ENCODE results near the gene CCDC28A.
"Not testable (repeated sequence)": the region's sequence is repeated elsewhere in the genome, so short reads cannot be mapped to it uniquely, and the experiment has no call there.

CCDC28A gene

DNA sequence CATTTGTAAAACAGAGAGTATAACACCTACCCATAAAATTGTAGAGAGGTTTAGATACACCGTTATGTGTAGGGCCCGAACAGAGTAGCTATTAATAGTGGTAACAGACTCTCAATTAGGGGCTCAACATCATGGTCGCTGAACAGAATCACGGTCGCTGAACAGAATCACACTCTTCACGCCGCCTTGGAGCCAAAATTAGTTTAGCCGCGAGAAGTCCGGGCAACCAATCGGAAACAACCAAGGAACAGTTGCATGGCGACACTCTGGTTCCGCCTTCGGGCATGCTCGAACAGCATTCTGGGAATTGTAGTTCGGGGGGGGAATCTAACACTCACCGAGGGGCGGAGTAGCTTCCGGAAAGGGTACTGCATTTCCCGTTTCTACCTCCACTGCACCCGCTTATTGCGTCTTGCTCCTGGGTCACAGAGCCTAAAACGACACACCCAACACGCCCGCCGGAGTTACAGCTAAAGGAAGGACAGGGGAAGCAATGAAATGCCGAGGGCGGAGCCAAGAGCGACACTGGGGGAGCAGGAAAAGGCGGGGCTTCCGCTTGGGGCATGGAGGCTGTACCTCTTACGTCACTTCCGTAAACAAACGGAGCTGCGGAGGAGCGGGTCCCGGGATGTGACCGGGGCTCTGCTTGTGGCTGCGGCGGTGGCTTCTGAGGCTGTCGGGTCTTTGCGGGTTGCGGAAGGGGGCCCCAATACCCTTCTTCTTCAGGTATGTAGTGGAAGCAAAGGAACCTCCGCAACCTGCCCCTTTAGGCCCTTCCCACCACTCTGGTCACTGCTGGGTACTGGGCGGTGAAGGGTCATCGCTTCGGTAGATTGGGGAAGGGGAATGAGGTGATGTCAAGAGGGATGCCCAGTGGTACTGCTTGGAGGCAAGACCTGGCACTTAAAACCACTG, at the start of gene CCDC28A:
Gene CCDC28A (plus strand): TSS at position 593 of the 915 bp plus-strand sequence. CDS start 2,352 bp downstream, outside the sequence.
- DNase-seq (ENCODE audit: low read depth in 2 of 2): peak; percentile 84 to 90

DNA sequence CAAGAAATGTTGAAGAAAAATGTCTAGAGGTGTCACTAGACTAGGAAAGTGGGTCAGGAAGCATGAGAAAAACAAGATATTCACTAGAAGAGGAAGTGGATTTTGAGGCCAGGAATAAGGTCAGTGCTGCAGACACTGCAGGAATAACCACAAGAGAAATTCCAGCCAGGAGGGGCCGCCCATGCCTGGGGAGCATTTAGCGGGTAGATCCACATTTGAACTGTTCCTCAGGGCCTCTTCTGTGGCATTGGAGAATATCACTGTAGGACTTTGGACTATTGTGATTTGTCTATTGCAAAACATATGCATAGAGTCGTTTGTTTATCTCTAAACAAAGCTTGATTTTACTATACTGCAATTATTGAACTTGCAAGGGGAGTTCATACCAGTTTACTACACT, 49.6 kb upstream of the CCDC28A start:
- DNase-seq (ENCODE audit: low read depth in 2 of 2): no peak

DNA sequence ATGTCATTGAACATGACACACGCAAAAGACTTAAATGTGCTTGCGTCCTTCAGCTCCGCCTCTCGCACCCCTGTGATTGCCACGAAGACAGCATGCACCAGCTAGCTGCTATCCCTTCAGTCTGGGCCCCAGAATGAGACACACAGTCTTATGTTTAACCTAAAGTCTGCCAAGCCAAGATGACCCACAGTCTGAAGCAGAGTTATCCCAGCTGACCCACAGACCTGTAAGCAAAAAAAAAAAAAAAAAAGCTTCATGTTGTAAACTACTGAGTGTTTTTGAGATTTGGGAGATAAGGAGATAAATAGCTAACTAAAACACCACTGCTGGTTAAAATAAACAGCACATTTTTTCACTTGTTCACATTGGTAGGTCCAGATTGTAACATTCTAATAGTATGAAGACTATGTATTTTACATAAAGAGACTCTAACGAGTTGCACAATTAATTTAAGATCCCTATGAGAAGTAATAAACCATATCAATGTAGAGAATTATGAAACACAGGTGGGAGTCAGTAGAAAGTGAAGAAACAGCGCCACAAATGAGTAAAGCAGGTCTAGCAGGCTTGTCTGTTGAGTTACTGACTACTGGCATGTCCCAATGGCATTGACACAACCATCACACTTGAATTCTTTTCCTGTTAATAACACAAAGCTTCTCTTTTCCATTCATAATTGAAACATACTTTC, 47.4 kb upstream of the CCDC28A start:
- DNase-seq (ENCODE audit: low read depth in 2 of 2): no peak

DNA sequence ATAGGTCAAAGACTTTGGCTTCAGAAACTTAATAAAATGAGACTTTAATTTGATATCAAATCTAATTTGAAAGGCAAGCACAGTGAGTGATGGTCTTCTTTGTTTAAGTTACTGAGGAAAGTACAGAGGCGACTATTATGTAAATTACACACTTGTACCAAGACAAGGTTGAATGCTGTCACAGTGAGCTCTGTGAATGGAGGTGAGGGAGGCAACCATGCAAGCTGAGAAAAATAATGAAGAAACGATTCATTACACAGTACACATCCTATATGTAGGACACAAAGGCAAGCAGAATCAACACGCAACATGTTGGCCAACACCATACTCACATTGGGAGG, 46.8 kb upstream of the CCDC28A start:
- DNase-seq (ENCODE audit: low read depth in 2 of 2): no peak

DNA sequence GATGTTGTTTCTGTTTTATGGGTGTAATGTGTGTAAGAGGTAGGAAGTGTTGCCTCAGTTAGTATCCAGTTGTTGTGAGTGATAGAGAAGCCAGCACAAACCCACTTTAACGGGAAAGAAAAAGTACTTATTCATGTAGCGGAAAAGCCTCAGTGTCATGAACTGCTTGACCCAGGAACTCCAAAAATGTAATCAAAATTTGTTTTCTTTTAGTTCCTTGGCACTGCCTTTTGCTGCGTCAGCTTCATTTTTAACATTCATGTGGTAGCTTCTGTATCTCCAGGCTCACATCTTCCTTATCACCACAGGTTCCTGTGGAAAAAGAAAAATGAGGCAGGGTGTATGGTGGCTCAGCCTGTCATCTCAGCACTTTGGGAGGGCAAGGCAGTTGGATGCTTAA, 46.4 kb upstream of the CCDC28A start:
- no peak for DNase-seq (ENCODE audit: low read depth in 2 of 2)

DNA sequence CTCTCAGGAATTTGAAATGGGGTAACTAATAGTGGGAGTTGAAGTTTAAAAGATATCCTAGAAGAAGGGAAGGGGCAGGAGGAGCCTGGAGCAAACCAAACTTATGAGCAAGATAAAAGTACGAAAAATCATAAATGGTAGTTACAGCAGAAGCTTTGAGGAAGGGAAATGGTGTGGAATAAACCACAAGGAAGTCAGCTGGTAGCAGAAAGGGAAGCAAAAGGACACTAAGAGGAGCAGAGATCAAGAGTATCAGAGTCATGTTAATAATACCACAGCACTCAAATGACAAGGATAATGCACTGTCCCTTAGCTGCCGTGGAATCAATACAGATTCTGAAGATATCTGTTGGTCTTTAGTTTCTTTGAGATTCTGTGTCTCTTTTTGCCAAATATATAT, 44.9 kb upstream of the CCDC28A start:
- no peak for DNase-seq (ENCODE audit: low read depth in 2 of 2)

DNA sequence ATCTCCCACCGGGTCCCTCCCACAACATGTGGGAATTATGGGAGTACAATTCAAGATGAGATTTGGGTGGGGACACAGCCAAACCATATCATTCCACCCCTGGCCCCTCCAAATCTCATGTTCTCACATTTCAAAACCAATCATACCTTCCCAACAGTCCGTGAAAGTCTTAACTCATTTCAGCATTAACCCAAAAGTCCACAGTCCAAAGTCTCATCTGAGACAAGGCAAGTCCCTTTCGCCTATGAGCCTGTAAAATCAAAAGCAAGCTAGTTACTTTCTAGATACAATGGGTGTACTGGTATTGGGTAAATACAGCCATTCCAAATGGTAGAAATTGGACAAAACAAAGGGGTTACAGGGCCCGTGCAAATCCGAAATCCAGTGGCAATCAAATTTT, 43.5 kb upstream of the CCDC28A start:
- not testable (repeated sequence) for DNase-seq (ENCODE audit: low read depth in 2 of 2)

DNA sequence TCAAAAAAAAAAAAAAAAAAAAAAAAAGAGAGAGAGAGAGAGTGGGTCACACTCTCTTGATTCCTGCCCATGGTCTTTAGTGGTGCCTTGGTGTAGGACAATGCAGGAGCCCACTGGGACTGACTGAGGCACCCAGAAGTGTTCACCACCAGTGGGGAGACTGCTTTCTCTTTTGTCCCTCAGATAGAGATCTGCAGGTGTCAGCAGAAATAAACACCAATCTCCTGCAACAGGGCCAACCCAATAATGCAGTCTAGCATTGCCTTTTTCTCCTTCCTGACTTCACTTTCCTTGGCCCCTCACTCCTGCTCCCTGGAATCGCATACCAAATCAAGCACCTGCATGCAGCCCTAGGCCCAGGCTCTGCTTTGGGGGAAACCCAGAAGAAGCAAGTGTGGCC, 39.0 kb upstream of the CCDC28A start:
- DNase-seq (ENCODE audit: low read depth in 2 of 2): no peak

DNA sequence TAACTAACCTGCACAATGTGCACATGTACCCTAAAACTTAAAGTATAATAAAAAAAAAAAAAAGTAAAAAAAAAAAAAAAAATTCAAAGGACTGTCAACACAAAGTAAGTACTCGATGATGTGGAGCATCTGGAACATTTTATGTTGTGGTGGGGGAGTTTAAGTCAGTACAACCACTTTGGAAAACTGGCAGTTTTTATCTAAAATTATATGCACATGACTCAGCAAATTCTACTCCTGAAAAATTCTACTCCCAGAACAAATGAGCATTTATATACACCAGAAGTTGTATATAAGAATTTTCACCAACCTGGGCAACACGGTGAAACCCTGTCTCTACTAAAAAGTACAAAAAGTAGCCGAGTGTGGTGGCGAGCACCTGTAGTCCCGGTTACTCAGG, 36.9 kb upstream of the CCDC28A start:
- DNase-seq (ENCODE audit: low read depth in 2 of 2): no peak

DNA sequence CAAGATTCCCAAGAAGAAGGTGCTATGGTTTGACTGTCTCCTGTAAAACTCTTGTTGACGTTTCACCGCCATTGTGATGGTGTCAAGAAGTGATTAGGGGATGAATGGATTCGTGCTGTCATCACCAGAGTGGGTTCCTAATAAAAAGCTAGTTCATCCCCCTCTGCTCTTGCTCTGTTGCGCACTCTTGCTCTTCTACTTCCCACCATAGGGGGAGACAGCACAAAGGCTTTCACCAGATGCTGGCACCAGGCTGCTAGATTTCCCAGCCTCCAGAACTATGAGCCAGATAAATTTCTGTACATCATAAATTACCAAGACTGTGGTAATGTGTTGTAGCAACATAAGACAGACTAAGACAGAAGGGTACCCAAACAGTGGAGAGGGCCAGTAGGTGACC, 21.6 kb upstream of the CCDC28A start:
- DNase-seq (ENCODE audit: low read depth in 2 of 2): no peak

DNA sequence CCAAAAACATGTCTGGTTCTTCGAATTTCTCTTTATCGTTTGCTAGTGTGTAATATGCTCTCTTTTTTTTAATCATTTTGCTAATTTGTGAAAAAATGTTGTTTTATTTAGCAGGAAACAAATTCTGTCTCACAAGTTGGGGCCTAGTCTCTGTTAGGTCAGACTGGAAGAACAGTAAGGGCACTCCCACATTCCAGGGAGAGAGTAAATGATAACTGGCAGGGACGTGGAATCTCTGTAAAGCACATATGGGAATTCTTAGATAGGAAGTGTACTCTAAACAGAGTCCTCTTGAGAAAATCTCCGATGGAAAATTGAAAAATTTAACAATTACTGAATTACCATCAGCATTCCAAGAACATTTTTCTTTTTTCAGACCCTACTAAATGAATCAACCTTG, 16.4 kb upstream of the CCDC28A start:
- no peak for DNase-seq (ENCODE audit: low read depth in 2 of 2)

DNA sequence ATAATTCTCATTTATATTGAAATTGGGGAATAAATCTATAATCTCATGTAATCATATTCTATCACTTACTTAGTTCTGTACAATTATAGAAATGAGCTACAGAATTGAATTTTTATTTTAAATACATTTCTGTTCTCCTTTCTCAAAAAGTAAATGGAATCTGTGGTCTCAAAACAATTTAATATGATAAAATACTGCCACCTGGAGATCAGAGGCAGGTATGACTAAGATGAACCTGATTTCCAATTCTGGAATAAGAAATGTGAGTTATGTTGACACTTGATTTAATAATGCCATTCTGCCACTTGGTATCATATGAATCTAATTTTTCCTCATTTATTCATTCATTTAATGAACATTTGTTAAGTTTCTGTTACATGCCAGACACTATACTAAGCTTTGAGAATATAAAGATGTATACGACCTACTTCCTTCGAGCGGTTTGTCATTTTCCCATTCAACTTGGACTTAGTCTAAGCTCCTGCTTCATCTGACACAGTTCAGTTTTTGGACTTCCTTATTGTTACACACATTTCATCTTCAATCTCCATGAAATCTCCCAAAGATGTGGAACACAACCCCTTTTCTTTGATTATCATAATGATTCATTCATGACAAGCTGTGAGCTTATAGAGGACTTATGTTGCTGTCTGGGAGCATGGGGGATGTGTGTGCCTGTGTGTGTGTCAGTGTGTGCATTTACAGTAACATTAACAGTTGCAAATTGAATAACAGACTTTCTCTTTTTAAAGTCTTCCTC, 7.5 kb upstream of the CCDC28A start:
- no peak for DNase-seq (ENCODE audit: low read depth in 2 of 2)

DNA sequence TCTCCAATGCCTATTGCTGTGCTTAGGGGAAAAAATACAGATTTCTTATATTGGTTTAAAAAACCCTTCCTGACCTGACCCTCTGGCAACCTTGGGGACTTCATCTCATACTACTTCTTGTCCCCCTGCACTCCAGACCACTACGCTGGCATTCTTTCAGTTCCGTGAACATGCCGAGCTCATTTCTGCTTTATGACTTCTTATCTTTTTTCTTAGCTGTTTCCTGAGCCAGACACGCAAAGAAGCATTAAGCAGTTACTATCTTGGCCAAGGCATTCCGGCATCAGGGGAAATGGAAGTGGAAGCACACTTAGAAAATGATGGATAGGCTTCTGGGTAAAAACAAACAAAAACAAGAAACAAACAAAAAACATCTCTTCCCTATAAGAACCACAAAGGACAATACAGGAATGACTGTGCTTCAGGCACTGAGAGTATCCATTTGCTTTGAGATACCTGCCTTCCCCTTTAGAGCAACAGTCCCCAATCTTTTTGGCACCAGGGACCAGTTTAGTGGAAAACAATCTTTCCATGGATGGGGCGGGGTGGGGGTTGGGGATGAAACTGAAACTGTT, 4.4 kb upstream of the CCDC28A start:
- DNase-seq (ENCODE audit: low read depth in 2 of 2): no peak

DNA sequence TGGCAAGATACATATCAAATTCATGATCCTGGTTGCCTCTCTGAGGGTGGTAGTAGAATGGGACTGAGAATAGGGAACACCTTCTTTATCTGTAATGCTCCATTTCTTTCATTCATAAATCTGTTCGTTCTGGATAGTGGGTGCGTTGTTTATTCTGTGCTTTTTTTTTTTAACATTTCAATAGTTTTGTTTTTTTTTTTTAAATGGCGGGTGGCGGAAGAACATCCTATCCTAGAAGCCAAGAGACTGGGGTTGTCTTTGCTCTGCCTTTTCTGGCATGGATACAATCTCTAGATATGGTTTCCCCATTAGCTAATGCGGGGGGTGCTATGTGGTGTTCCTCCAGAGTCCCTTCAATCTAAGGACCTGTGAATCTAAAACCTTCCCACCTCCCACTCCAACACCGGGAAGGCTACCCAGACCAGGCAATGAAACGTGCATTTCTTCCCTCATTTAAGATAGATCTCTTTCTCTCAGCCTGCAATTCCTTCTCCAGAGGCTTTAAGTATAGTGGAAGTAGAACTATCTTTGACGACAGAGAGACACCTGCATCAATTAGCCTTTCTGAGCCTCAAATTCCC, 883 bp upstream of the CCDC28A start:
- no peak for DNase-seq (ENCODE audit: low read depth in 2 of 2)

DNA sequence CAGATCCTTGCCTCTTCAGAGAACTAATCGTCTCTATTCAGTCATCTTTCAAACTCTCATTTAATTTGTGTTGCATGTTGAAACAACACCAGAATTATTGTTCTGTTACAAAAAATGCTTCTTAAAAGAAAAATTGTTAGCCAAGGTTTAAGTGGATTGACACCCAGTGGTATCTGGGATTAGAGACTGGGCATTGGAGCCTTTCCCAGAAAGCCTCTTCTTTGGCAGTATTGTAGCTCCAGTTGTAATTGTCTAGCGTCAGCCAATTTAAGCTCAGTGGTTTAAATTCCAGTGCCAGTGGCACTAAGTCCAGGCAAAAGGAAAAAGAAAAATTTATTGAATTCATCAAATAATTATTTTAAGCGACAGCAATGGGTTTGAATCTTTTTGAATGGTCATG, 801 bp downstream of the CCDC28A start:
- DNase-seq (ENCODE audit: low read depth in 2 of 2): no peak

DNA sequence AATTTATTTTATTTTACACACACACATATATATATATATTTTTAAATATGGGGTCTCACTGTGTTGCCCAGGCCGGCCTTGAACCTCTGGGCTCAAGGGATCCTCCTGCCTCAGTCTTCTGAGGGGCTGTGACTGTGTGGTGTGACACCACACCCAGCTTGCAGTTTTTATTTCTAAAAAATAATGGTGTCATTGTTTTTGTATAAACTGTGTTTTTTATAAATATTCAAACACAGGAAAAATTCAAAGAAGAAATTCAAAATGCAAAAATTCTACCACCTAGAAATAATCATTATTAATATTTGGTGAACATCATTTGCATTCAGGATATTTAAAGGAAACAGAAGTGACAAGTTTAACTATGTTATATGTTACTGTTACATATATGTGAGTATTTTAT, 3.1 kb downstream of the CCDC28A start:
- no peak for DNase-seq (ENCODE audit: low read depth in 2 of 2)

DNA sequence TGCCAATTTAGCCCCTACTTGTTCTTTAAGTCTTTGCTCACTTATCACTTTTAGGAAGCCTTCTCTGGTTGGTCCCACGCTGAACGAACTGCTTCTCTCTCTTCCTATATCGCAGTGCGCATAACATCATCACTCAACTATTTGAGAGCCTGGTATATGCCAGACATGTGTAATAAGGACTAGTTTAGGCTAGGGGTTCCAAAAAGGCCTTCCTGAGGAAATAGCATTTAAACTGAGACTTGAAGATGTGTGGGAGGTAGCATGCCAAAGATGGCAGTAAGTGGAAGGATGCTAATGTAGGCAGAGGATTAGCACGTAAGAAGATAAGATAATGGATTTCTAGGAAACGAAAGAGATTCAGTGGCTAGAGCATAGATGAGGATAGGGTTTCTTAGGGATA, 4.8 kb downstream of the CCDC28A start:
- no peak for DNase-seq (ENCODE audit: low read depth in 2 of 2)

DNA sequence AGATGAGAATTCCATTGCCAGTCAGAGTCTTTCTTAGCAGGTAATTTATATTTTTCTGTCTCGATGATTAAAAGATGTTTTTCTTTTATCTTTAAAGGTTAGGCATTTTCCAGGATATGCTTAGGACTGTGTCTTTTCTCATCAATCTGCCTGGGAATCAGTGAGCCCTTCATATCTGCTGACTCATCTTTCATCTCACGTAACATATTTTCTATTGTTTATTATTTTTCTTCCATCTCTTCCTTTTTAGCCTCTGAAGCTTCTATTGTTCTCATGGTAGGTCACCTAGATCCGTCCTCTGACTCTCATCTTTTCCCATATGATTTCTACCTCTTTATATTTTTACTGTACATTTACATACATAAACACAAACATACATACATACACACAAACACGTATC, 8.7 kb downstream of the CCDC28A start:
- DNase-seq (ENCODE audit: low read depth in 2 of 2): no peak

DNA sequence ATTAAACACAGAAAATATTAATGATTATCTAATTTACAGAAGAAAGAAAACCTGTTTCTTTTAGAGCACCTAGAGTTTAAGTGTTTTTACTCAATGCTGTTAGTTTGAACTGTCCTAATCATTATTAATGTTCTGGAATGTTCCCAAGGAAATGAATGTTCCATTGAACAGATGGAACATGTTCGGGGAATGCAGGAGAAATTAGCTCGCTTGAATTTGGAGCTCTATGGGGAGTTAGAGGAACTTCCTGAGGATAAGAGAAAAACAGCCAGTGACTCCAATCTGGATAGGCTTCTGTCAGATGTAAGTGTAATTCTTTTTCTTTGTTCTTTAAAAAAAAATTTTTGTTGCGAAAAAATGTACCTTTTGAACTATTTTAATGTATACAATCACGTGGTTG, 11.5 kb downstream of the CCDC28A start:
- no peak for DNase-seq (ENCODE audit: low read depth in 2 of 2)

DNA sequence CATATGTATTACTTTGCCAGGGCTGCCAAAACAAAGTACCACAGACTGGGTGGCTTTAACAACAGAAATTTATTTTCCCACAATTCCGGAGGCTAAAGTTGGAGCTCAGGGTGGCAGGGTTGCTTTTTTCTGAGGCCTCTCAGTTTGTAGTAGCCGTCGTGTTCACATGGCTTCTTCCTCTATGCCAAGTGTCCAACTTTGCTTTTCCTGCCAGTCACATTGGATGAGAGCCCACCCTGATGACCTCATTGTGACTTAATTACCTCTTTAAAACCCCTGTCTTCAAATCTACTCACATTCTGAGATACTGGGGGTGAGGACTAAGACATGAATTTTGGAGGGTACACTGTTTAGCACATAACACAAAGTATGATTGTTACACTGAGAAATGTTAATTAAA, 12.4 kb downstream of the CCDC28A start:
- DNase-seq (ENCODE audit: low read depth in 2 of 2): no peak

DNA sequence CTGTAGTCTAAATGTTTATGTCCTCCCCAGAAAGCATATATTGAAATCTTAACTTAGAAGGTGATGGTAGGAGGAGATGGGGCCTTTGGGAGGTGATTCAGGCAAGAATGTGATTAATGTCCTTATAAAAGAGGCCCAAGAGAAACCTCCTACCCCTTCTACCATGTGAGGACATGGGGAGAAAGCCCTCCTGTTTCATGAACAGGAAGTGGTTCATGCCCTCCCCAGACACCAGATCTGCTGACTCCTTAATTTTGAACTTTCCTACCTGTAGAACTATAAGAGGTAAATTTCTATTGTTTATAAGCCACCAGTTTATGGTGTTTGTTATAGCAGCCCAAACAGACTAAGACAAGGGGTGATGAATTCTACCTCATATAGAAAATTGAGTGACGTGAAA, 13.6 kb downstream of the CCDC28A start:
- no peak for DNase-seq (ENCODE audit: low read depth in 2 of 2)
